Muscle of back (tissue), 11 donors: ENCODE measurements around the gene KRT38. TPM values are rescaled to one million over a fixed set of nuclear protein-coding genes. Genes with fewer than 3 reads are reported as not detected.

Experiments used
- DNase-seq, 3 donors: peaks; one replicate each; pipeline versions ENCODE4 v3.0.0 to v3.0.0-alpha.2; 2013
- polyA plus RNA-seq, 10 donors: library from polyadenylated mRNA; unstranded; fragments of 120-200 nt; gene quantifications; one replicate each; pipeline ENCODE4 v1.2.1, GENCODE V29; 2013; ENCODE audit not compliant: insufficient read length in 10 of 10

Gene KRT38
- polyA plus RNA-seq, 10 donors = not detected

DNA sequence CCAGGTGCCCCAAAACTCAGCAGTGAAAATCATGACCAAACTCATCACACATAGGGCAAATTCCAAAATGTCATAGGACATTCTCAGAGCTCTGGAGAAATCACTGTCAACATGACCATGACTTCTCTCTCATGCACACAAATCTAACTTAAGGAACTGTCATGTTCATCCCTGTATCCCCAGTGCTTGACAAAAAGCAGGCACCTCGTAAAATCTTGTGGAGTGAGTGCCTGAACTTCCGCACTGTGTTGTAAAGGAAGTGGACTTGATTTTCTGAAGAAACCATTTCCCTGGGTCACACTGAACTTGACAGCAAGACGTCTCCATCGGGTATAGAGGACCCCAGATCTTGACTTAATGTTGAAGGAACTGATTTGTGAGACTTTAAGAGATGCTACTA, 19.2 kb downstream of the KRT38 start:
- no peak for DNase-seq

DNA sequence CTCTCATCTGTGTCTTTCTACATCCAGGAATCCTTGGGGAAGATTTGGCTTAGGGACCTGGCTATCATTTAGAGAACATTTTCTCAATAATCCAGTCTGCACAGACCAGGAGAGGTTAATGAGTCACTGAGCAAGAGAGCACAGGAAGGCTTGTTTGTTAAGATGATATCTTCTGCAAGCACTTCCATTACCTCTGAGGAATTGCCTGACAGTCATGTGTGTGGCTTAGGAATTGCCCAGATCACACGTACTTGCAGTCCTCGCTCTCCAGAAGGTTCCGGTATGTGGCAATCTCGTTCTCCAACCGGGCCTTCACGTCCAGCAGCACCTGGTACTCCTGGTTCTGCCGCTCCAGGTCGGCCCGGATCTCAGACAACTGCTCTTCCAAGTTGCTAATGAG, 19.7 kb downstream of the KRT38 start:
- no peak for DNase-seq

DNA sequence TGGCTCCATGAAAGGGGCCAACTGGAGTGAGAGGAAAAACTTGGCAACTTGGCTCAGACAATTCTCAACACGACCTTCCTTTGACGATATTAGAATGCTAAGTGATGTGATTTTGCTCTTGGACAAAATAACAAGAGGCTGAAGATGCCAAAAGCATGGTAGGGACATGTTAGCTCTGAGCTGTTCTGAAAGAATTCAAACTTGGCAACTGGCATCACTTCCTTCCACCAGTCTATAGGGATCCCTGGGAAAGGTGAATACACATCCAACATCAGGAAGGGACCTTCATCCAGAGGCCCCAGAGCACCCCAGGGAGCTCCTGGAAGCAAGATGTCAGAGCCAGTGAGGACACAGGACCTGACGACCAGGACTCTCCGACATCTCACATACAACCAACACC, 20.6 kb downstream of the KRT38 start:
- no peak for DNase-seq

DNA sequence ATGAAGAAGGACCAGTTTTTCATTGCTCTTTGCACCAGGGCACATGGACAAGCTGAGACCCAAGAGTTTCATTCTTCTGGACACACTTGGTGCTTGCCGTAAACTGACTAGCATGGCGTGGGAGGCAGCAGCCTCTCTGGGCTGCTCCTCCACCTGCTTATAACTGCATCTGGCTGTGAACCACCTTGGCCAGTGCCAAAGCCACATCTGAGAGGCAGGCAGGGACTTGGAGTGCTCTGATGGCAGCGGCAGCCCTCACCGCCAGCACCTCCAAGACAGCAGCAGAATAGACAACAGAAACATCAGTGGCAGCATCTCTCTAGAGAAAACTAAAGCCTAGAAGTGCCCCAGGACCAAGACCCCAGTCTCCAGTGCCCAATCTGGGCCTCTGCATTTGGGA, 21.1 kb downstream of the KRT38 start:
- DNase-seq = no peak

DNA sequence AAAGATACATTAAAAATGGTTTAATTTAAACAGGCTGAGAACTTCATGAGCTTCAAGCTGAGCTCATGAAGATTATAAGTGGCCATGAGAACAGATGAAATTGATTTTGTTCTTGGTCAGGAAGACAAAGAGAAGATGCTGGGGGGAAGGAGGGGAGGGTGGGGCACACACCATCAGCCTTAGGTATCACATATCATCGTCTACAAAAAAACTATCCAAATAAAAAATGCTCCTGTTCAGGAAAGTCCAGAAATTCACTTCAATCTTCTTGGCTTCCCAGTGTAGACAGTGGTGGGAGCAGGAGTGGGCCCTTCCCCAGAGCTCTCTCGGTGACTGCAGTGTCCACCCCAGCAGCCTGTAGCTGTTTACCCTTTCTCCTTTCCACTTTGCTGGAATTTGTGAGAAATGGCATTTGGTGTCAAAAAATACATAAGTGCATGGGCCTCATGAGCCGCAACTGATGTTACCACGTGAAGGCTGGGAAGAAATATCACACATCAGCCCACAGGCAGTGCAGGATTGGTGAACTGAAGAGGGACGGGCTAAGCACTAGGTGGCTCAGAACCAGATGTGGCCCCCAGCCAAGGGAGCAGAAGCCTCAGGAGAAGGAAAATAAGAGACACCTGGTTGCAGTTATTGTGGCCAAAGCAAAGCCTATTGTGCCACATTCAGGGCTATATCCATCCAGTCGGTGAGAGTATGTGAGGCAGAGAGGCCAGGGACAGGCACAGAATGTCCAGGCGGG, 22.5 kb downstream of the KRT38 start:
- DNase-seq = no peak

DNA sequence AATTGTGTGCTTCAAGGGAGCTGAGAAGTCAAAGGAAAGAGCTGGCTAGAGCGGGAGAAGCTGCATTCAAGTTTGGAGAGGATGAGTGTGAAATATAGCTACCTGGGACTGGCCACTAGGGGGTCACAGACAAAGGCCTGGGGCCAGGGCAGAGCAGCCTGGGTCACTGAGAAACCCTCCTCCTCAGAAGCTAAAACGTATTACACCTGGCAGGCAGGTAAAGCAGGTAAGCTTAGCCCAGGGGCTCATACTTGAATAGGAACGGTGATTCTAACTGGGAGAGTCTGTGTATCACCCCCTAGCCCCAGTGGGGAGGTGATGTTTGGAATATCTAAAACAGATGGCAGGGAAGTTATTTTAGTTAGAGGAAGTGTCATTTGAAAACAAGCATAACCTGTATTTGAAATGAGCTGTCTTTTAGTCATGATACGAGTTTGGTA, 23.2 kb downstream of the KRT38 start:
- no peak for DNase-seq

DNA sequence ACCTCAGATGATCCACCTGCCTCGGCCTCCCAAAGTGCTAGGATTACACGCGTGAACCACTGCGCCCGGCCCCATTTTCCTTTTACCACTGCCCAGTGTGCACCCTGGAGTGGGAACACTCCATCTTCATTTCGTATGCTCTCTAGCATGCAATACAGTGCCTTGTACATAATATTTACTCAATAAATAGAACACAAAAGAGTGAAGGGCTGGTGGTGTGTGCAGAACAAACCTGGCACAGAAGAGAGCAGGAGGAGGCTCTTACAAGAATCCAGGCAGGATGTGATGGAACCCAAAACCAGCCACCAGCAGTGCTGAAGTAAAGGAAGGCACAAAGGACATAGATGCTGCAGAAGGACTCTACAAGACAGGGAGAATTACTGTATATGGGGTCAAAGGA, 23.7 kb downstream of the KRT38 start:
- no peak for DNase-seq

DNA sequence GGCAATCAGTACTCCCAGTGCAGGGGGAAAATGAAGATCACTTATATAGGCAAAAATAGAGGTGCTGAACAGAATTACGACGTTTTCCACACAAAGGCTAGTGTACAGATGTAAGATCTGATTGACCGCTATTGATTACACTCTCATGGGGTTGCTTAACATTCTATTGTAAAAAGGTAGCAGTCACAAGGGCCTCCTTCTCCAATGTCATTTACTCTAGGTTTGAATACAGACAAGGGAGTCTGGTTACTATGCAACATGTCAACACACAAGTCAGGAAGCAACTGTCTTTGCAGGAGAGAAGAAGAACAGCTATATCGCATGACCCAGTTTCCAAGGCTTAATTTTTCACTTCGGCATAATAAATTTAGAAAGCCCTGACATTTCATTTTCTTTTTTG, 24.3 kb downstream of the KRT38 start:
- peak in 1 of 3 donors; percentile 15 for DNase-seq

DNA sequence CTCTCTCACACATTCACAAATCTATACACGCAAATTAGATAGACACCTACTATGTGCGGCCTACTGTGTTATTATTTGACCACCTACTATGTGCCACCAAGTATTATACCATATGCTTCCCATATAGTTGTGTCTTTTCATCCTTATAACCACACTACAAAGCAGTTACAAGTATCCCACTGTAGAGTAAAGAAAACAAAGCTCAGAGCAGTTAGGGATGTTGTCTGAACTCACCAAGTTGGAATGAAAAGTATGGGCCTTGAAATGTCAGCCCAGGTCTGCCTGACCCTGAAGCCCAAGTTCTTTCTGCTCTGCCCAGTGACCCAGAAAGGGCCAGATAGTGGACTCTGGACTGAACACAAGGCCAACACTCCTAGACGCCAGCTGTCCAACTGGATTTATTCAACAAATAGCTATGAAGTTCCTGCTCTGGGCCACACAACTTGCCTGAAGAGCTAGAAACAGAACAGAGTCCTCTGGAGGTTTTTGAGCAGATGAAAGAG, 24.9 kb downstream of the KRT38 start:
- DNase-seq = no peak

DNA sequence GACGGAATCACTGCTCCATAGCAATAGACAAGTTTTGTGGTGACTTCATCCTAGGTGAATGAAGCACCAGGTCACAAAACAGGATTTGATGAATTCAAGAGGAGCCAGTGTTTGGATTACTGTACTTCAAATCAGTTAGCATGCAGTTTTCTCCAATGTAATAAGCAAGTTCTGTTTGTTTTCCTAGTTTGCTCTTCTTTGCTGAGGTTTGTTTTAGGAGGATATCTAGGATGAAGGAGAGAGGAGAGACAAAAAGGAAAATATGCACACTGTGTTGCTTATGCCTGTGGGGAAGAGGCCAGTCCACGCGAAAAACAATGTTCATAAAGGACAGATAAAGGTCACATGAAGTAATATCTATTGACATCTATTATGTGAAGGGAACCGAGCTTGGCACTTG, 25.4 kb downstream of the KRT38 start:
- no peak for DNase-seq

DNA sequence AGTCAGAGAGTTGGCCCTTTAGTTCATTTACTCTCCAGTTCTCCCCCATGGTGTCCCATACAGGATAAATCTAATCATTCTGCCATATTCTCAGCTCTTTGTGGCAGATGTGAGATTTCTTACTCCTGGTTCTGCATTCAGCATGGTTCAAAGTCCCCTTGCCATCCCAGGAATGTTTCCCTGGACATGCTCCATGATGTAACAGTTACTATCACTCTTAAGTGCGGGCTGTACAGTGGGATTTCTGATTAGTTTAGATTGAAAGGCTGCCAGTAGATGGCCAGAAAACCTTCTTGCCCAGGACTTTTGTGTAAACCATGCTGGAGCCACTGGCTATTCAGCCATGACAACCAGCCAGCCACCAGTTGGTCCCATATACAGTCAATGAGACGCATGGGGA, 26.8 kb downstream of the KRT38 start:
- DNase-seq = no peak

DNA sequence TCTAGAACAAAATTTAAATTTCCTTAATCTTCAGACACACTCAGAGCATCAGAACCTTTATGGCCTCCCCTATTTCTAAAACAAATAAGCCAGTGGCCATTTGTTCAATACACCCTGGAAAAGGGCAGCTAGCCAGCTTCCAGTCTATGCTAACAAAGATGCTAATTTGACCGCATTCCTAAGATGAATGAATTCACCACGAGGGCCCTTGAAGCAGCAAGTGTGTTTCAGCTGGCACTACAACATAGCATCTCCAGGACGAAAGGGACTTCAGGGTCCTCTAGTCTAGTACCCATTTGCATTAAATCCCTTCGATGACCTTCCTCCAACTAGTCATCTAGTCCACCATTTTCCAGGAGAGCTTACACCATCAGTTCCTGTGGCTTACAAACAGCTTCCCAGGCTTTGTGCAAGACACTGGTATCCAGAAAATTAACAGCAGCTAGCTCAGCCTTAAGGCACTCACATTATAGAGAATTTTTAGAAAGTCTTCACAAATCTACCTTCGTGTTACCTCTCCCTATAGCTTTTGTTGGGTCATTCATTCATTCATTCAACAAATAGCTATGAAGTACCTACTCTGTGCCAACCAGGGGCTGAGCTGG, 27.3 kb downstream of the KRT38 start:
- no peak for DNase-seq

DNA sequence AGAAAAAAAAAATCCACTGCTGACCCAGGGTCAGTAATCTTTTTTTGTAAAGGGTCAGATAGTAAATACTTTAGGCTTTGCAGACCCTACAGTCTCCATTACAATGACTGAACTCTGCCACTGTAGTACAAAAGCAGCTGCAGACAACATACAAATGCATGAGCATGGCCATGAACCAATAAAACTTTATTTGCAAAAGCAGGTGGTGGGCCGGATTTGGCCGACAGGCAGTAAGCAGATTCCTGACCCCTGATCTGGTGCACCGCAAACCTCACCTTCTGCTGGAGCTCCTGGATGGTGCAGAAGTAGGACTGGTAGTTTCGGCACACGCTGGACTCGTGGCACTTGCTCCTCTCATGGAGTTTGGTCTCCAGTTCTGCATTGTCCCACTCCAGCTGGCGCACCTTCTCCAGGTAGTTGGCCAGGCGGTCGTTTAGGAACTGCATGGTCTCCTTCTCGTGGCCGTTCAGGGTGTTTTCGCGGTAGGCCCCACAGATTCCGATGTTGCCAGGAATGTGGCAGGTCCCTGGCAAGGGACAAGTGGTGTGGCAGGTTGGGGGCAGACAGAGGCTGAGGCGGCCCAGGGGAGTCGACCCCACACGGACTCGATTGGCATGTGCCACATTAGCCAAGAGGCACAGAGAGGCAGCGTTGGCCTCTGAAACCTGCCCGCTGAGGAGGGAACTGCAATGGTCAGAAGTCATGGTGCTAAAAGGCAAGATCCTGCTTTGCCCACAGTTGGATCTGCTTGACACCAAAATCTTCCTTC, 29.5 kb downstream of the KRT38 start:
- DNase-seq = no peak

DNA sequence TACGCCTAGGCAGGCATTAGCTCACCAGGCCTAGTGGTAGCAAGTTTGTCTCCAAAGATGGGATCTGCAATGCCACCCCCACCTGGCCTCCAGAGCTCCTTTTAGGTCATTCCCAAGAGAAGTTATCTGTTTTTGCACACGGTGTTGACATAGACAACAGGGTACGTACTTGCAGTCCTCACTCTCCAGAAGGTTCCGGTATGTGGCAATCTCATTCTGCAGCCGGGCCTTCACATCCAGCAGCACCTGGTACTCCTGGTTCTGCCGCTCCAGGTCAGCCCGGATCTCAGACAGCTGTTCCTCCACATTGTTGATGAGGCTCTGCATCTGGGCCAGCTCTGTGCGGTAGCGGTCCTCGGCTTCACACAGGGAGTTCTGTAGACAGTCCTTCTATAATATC, 33.6 kb downstream of the KRT38 start:
- no peak for DNase-seq

DNA sequence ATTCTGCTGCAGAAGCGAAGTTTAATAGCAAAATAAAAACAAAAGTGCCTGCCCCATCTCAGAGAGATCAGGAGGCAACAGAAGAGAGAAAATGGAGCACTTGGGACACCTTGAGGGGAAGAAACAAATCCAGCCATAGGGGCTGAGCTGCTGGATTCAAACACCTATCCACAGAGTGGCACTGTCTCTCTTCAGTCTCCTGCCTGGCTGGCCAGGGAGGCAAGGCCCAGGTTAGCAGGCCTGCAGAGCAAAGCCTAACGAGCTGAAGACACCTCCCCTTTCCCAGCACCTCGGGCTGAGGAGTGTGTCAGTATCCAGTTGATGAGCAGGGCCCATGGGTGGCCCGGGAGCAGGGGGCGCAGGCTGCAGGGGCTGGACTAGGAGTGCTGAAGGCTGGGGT, 34.6 kb downstream of the KRT38 start:
- DNase-seq = no peak

DNA sequence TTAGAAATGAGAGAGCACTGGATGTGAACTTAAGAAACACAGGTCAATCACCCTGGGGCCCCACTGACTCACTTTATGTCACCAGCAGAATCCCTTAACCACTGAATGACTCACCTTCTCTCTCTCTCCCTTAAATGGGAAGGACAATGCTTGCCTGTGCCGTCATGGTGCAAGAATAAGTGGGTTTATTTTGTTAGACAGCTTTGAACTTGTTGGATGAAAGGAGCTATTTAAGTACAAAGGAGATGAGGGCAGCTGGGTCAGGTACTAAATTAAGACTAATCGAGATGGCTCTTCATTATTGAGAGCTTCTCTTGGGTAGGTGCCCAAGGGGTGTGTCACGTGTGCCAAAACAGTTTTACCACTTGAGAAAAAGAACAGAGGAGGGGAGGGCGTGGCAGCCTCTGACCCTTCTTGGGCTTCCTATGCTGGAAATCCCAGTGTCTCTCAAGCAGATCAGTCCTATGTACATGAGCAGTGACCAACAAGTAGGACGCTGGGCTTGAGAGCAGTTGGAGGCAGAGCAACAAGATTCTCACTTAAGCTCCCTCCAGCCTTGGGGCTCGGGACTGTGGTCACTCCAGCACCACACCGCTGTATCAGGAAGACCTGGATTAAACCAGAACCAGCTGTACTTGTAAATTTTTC, 36.6 kb downstream of the KRT38 start:
- DNase-seq = peak in 1 of 3 donors; percentile 91

DNA sequence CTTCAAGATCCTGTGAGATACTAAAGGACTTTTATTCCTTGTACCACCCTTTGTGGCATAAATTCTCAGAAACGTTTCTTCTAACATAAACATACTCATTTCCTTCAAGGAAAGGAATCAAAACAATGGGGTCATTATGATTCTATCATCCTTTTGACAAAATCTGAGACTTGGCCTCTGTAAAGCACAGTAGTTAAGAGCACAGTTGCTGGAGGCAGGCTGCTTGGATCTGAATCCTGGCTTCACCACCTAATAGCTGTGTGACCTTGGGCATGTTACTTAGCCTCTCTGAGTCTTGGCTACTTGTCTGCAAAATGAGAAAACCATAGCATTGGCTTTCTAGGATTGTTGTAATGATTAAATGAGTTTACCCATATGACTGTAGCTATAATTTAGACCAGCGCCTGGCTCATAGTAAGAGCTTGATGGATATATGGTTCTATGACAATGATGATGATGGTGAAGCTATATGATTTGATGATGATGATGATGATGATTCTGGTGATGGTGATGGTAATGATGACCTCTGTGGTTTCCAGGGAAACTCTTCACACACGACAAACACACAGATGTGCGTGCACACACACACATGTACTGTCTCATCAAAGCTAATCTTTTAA, 37.3 kb downstream of the KRT38 start:
- DNase-seq = no peak

DNA sequence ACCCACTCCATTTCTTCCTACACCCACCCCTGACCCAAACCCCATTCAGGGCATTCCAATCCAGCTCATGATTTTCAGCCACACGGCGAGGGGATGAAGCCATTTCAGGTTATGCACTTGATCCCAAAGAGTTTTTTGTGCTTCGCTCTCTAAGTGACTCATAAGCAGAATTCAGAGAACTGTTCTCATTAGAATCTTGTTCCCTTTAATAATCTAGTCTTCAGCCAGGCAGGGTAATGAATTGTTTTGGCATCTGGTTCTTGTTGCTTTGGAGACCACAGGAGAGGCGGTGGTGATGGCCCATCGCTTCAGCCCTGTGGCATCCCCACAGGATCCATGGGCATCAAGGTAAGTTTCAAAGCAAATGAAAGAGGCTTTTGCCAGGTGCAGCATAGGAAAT, 38.6 kb downstream of the KRT38 start:
- DNase-seq = no peak

DNA sequence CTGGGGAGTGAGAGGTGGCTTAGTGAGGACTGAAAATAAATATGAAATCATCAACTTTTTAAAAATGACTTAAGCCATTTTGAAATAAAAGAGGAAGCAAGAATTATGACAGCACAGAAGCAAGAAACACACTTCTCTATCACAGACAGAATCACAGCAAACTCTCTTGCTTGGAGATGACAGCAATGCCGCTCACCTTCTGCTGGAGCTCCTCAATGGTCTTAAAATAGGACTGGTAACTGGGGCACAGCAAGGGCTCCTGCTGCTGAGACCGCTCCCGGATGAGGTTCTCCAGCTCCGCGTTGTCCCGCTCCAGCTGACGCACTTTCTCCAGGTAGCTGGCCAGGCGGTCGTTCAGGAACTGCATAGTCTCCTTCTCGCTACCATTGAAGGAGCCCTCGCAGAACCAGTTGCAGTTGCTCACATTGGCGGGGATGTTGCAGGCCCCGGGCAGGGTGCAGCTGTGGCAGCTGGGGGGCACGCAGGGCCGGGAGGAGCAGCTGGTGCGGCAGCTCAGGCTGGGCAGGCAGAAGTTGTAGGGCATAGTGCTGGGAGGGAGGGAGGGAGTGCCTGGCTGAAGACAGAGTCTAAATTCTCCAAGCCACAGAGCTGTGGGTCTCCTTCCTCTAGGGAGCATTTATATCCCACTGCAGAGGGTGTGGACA, 43.7 kb downstream of the KRT38 start, which contains the start of gene KRT31:
Gene KRT31, minus strand, starts transcription at position 613 of the 665 bp plus-strand sequence. Its CDS starts 69 bp downstream, at position 544.
- DNase-seq = peak in 2 of 3 donors; percentile 8 to 15

DNA sequence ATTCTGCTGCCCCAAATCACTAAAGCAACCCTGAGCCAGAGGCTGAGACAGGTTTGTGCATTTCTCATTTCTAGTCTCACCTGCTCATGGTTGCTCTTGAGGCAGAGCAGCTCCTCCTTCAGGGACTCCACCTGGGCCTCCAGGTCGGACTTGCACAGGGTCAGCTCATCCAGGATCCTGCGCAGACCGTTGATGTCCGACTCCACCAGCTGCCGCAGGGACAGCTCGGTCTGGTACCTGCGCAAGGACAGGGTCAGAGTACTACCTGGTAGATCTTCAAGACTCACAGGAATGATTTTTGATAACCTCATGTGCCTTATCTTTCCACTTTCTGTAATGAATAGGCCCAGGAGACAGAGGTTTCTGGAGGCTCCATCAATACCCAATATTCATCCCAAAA, 44.4 kb downstream of the KRT38 start:
- DNase-seq = no peak

DNA sequence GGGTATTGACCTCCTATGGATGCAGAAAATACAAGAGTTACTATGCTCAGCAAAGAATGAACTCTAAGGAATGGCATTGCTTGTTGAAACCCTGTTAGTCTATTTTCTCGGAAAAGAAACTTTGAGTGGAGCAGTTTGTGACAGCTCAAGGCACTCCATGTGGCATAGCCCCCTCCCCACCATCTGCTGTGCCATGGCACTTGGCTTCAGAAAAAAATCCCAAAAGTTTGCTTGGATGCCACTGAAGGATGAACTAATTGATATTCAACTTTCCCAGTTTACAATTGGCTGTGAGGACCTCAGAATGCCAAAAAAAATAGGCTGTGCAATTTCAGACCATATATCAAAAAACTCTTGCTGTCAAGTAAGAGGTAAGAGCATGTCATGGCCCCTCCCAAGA, 45.2 kb downstream of the KRT38 start:
- DNase-seq = no peak
